Fibroblast of lung (primary cell): Measurements from ENCODE around the gene KDM5B.

Source experiments
- EZH2 ChIP-seq: IDR thresholded peaks from 2 replicates; pipeline ENCODE4 v1.5.1; 2012; ENCODE audit warnings: low read length, control low read depth, mild to moderate bottlenecking; ENCODE audit errors: missing control alignments
- TF ChIP-seq, protein P1 (sequence below), 2 donors: IDR thresholded peaks in 1 of 2; conservative IDR thresholded peaks in 1 of 2; 1 replicate in 1 of 2; 2 replicates in 1 of 2; pipeline ENCODE4 v1.5.1; 2011 to 2012; ENCODE audit warnings: low read length in 2 of 2, control low read depth in 1 of 2, inconsistent platforms in 1 of 2, low read depth in 1 of 2, mild to moderate bottlenecking in 1 of 2

DNA sequence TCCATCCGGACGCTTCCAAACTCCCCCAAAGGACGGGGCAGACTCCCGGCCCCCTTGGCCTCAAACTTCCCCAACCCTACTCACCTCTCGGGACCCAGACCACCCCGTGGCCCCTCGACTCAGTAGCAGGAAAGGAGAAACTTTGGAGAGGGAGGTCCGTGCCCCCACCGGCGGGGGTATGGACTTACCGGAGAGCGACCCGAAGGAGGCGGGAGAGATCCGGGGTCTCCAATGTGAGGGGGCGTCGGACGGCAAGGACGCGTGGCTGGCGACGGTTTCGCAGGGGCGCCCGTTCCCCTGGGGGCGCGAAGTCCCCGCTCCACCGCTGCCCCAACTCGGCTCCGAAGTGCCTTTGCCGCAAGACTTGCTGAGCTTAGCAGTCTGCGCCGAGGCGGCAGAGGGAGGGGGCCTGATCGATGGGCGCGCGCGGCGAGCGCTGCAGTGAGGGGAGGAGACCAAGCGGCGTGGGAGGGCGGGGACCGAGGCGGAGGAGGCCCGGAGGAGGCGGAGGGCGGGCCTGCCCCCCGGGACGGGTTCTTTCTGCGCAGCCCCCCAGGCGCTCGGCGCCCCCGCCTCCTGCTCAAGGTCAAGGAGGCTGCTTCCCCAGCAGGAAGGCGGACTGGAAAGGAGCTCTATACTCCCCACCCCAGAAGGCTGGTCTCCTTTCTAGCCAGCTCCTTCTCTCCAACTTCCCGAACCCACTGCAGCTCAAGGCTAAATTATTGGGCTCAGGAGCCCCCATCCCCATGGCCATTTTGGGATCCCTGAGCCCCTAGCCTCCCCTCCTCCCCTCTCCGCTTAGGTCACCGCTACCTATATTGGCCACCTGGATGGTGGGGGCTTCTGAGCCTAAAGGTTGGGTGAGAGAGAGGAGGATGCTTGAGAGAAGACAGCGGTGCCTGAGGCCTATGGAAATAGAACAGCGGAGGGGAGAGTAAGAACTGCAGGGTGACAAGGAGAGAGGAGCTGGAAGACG, 97.9 kb downstream of the KDM5B start, which contains the start of gene SYT2:
- TF ChIP-seq, protein P1, sequence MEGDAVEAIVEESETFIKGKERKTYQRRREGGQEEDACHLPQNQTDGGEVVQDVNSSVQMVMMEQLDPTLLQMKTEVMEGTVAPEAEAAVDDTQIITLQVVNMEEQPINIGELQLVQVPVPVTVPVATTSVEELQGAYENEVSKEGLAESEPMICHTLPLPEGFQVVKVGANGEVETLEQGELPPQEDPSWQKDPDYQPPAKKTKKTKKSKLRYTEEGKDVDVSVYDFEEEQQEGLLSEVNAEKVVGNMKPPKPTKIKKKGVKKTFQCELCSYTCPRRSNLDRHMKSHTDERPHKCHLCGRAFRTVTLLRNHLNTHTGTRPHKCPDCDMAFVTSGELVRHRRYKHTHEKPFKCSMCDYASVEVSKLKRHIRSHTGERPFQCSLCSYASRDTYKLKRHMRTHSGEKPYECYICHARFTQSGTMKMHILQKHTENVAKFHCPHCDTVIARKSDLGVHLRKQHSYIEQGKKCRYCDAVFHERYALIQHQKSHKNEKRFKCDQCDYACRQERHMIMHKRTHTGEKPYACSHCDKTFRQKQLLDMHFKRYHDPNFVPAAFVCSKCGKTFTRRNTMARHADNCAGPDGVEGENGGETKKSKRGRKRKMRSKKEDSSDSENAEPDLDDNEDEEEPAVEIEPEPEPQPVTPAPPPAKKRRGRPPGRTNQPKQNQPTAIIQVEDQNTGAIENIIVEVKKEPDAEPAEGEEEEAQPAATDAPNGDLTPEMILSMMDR (conservative IDR thresholded peaks at IDR 0.05 in 1 of 2, IDR thresholded peaks at IDR 0.05 in 1 of 2; ENCODE audit: low read depth in 1 of 2, low read length in 2 of 2), result no peak
- peak; percentile 95 for TF ChIP-seq EZH2
